Muscle of leg (tissue), 9 donors: ENCODE results near the gene OR2M5. TPM values are rescaled to one million over a fixed set of nuclear protein-coding genes. Genes with fewer than 3 reads are reported as not detected.

Source experiments
- polyA plus RNA-seq, 8 donors: library from polyadenylated mRNA; unstranded; fragments of 120-200 nt; gene quantifications; one replicate each; pipeline versions ENCODE4 v1.2.1 to v1.2.3, GENCODE V29; 2013; ENCODE audit warnings: inconsistent platforms in 1 of 8, low replicate concordance in 1 of 8; ENCODE audit not compliant: insufficient read length in 8 of 8, insufficient read depth in 1 of 8
- total RNA-seq: library from RNA; stranded (reverse); fragments of 120-200 nt; gene quantifications from one replicate; pipeline ENCODE4 v1.2.4, GENCODE V29; 2013

The OR2M5 gene
- total and polyA plus RNA-seq, 9 donors, result not detected

Other genes starting within 250 kb of the OR2M5 start
- gene OR2W3, start 249.6 kb upstream of the OR2M5 start, total RNA-seq, result 0.27 TPM
- gene OR2W3, start 249.6 kb upstream of the OR2M5 start, polyA plus RNA-seq, result 1 to 10 TPM in 4 of 8 donors, under 1 TPM in 4; 0.68 to 1.5 (median 1.0) TPM
- not detected for gene OR2T8, start 224.9 kb upstream of the OR2M5 start, total RNA-seq
- gene OR2T8, start 224.9 kb upstream of the OR2M5 start, polyA plus RNA-seq, result under 1 TPM in 3 of 8 donors, not detected in 5; 0.12 to 0.27 (median 0.14) TPM
- not detected for gene OR2AJ1, start 220.3 kb upstream of the OR2M5 start, total RNA-seq
- gene OR2AJ1, start 220.3 kb upstream of the OR2M5 start, polyA plus RNA-seq, result not detected
- gene OR2L8, start 196.3 kb upstream of the OR2M5 start, total RNA-seq, result not detected
- not detected for gene OR2L8, start 196.3 kb upstream of the OR2M5 start, polyA plus RNA-seq
- gene OR2AK2, start 179.9 kb upstream of the OR2M5 start, total RNA-seq, result not detected
- not detected for gene OR2AK2, start 179.9 kb upstream of the OR2M5 start, polyA plus RNA-seq
- not detected for gene OR2L5, start 131.5 kb upstream of the OR2M5 start, total RNA-seq
- not detected for gene OR2L5, start 131.5 kb upstream of the OR2M5 start, polyA plus RNA-seq
- gene OR2L2, start 115.1 kb upstream of the OR2M5 start, total RNA-seq, result 0.04 TPM
- under 1 TPM in 2 of 8 donors, not detected in 6; 0.04 to 0.16 TPM for gene OR2L2, start 115.1 kb upstream of the OR2M5 start, polyA plus RNA-seq
- not detected for gene OR2L3, start 98.3 kb upstream of the OR2M5 start, total RNA-seq
- not detected for gene OR2L3, start 98.3 kb upstream of the OR2M5 start, polyA plus RNA-seq
- not detected for gene OR2L13, start 50.0 kb upstream of the OR2M5 start, total RNA-seq
- not detected for gene OR2L13, start 50.0 kb upstream of the OR2M5 start, polyA plus RNA-seq
- not detected for gene OR2M2, start 29.7 kb downstream of the OR2M5 start, total RNA-seq
- gene OR2M2, start 29.7 kb downstream of the OR2M5 start, polyA plus RNA-seq, result not detected
- gene OR2M3, start 52.1 kb downstream of the OR2M5 start, total RNA-seq, result not detected
- under 1 TPM in 7 of 8 donors, not detected in 1; 0.01 to 0.10 (median 0.03) TPM for gene OR2M3, start 52.1 kb downstream of the OR2M5 start, polyA plus RNA-seq
- not detected for gene OR2M4, start 86.3 kb downstream of the OR2M5 start, total RNA-seq
- under 1 TPM in 3 of 8 donors, not detected in 5; 0.04 TPM for gene OR2M4, start 86.3 kb downstream of the OR2M5 start, polyA plus RNA-seq
- gene OR2T33, start 132.8 kb downstream of the OR2M5 start, total RNA-seq, result not detected
- under 1 TPM in 1 of 8 donors, not detected in 7; 0.04 TPM for gene OR2T33, start 132.8 kb downstream of the OR2M5 start, polyA plus RNA-seq
- not detected for gene OR2T12, start 158.3 kb downstream of the OR2M5 start, total RNA-seq
- under 1 TPM in 1 of 8 donors, not detected in 7; 0.03 TPM for gene OR2T12, start 158.3 kb downstream of the OR2M5 start, polyA plus RNA-seq
- not detected for gene OR2M7, start 179.4 kb downstream of the OR2M5 start, total RNA-seq
- gene OR2M7, start 179.4 kb downstream of the OR2M5 start, polyA plus RNA-seq, result not detected
- not detected for gene OR14C36, start 203.6 kb downstream of the OR2M5 start, total RNA-seq
- not detected for gene OR14C36, start 203.6 kb downstream of the OR2M5 start, polyA plus RNA-seq
- not detected for gene OR2T4, start 216.5 kb downstream of the OR2M5 start, total RNA-seq
- gene OR2T4, start 216.5 kb downstream of the OR2M5 start, polyA plus RNA-seq, result not detected
- not detected for gene OR2T6, start 230.6 kb downstream of the OR2M5 start, total RNA-seq
- not detected for gene OR2T6, start 230.6 kb downstream of the OR2M5 start, polyA plus RNA-seq